Eye (tissue), 1 donor: ENCODE data around the gene SPEF1.

Experiments used
- DNase-seq: peaks from one replicate; pipeline ENCODE4 v3.0.0-alpha.2; 2015

Gene SPEF1

DNA sequence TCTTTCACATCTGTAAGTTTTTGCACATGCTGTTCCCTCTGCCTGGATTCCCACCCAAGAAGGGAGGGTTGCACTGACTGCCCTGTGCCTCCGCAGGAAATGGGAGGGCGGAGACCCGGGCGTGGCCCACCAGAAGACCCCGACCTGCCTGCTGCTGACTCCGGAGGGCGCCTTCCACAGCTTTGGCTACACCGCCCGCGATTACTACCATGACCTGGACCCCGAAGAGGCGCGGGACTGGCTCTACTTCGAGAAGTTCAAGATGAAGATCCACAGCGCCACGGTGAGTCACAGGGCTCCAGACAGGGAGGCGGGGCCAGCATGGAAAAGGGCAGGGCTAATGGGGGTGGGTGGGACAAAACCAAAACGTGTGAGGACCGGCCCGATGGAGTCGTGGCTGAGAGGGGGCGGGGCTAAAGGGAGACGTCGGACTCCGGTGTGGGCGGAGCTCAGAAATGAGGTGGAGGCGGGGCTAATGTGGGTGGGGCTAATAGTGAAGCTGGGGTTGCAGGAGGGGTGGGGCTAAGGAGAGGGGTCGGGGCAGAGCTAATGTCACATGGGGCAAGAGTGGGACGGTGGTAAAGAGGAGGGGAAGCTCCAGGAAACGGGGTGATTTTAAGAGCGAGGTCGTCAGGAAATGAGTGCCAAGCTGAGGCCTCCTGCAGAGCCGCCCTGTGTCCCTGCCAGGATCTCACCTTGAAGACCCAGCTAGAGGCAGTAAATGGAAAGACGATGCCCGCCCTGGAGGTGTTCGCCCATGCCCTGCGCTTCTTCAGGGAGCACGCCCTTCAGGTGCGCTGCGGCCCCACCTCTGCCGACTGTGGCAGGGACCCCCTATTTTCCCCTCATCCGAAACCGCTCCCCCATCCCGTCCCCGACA is 36.2 kb downstream of the SPEF1 start:
- DNase-seq = peak; percentile 66

DNA sequence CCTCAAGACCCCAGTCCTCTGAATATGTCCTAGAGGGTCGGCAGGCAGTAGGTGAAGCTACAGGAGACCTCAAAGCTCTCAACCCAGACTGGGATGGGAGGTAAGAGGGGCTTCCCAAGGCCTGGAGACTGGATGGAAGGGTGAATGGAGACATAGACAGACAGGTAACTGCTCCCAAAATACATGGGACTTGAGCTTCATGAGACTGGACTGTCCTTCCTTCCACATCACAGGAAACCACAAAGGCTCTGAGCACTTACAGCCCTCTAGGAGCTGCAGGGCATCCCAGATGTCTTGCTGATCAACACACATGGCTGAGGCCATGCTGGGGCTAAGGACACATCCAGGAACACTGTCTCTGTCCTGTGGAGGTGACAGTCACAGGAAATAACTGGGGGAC is 37.2 kb downstream of the SPEF1 start:
- DNase-seq = no peak

DNA sequence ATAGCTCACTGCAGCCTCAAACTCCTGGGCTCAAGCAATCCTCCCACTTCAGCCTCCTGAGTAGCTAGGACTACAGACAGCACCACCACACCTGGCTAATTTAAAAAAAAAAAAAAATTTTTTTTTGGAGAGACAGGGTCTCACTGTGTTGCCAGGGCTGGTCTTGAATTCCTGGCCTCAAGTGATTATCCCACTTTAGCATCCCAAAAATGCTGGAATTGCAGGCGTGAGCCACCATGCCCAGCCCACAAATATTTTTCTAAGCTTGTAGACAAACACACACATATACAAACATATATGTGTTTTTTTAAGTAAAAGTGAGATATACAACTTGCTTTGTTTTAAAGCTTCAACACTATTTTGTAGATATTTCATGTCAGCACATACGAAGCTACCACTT is 38.0 kb downstream of the SPEF1 start:
- no peak for DNase-seq

DNA sequence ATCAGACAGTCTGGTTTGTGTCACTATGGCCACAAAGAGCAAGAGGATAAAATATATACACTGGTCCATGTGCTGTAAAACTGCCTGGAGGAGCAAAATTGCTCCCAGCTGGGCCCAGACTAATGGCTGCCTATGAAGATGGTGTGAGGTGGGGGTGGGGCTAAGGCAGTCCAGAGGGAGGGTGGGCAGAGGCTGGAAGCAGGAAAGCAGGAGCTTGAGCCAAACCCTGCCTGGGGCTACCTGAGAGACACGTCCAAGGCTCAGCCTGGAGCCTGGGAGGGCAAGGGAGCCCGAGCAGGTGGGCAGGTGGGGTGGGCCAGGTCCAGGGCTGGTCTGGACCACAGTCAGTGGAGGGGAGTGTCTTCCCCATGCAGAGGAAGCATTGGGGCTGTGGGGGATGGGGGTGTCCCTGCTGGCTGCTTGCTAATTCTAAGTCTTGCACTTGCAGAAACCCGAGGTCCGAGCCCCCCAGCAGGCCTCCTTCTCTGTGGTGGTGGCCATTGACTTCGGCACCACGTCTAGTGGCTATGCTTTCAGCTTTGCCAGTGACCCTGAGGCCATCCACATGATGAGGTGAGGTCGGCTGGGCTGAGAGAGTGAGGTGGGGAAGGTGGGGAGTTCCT is 39.3 kb downstream of the SPEF1 start:
- DNase-seq = no peak

DNA sequence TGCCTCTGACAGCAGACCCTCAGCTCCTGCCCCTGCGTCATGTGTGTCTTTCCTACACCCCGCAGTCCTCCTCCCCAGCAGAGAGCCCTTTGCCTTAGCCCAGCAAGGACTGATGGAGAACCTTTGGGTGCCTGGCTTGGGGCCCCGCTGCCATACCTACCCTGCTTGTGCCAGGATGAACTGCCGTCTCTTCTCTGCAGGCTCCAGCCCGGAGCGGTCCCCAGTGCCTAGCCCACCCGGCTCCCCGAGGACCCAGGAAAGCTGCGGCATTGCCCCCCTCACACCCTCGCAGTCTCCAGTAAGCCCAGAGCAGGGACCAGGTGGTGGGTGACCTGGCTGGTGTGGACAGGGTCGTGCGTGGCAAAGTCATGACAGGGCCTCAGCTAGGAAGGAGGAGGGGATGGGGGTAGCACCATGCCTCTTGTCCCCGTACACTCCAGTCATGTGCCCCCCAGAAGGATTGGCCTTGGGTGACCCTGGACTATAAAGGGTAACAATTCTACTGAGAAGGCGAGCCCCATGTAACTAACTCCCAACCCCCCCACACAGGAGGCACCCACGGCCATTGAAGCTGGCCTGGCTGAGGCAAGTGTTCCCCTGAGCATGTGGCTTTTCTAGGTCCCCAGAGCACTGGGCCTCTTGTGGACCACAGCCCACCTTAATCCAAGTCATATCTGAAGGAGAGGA is 40.5 kb downstream of the SPEF1 start:
- no peak for DNase-seq

DNA sequence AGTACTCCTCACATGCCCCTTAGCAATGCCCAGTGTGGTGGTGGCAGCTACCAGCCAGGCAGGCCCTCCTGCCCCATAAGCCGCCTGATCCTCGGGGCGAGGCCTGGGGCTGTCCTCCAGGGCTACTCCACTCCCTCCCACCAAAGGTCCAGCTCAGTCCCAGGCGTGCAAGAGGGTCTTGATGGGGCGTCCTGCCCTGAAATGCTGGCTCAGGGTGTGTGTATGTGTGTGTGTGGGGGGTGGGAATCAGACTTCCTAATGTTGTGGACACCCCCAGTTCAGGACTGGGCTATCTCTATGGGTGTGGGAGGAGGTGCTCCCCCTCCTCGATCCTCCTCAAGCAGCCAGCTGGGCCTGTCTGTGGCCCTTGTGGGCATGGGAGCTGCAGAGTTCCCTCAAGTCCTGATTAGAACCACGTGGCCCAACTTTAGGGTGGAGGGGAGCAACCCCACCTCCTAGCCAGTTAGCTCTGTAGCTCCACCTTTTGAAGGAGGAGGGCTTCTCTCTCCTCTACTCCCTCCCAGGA is 41.3 kb downstream of the SPEF1 start:
- no peak for DNase-seq

DNA sequence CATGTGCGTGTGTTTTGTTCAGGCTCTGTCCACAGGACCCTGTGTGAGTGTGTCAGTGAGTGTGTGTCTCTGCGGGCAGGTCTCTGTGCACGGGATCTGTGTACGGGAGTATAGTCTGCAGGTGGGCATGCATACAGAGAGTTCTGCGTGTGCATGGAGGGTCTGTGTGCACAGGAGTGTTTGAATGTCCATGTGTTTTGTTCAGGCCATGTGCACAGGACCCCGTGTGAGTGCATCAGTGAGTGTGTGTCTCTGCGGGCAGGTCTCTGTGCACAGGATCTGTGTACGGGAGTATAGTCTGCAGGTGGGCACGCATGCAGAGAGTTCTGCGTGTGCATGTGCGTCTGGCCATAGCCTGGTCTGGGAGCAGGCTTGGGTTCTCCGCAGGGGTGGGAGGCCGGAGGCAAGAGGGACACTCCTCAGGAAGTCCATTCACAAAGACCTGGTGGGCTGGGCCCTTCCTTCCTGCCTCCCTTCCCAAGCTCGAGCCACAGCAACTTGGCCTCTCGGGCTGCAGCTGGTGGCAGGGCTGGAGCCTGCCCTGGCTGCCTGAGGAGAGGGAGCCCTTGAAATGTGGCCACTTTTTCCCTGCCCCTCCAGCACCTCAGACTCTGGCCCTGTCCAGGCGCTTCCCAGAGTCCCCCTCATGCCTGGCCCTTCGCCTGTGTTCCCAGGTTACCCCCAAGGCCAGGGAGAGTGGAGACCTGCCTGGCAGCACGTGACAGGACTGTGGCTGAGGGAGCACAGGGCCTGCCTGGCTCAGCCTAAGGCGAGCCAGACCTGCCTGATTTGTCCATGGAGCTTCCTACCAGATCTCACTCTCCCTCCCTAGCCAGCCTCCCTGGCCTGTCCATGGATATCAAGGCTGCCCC is 42.0 kb downstream of the SPEF1 start:
- no peak for DNase-seq

DNA sequence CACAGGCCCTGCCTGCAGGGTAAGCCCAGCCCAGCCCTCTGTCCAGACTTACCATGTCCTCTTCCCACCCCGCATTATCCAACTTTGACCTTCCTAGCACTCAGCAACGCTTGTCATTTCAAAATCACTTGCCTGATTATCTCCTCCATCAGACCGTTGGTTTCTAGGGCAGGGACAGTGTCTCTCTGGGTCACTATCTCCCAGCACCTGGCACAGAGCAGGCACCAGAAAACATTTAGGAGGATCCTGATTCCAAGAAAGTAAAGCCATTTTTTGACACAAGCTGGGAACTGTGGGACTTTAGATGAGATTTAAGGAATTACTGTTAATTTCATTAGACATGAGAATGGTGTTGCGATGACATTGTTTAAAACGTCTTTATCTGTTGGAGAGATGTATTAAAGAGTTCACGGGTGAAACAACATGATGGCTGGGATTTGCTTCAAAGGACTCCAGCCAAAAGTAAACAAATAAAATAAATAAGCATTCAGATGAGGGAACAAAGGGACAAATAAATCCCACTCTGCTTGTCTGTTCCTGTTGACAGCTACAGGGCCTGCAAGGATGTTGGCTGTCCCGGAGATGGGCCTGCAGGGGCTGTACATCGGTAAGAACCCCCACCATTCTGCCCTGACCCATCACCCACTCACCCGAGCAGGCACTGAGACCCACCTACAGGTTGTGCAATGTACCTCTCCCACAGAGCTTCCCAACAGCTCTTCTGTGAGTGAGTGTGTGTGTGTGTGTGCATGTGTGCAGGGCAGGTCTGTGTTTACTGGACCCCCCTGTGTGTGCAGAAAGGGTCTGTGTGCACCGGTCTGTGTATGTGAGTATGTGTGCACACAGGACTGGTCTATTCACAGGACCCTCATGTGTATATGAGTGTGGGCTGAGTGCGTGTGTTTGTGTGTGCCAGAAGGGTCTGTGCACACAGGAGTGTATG is 42.9 kb downstream of the SPEF1 start:
- DNase-seq = no peak

DNA sequence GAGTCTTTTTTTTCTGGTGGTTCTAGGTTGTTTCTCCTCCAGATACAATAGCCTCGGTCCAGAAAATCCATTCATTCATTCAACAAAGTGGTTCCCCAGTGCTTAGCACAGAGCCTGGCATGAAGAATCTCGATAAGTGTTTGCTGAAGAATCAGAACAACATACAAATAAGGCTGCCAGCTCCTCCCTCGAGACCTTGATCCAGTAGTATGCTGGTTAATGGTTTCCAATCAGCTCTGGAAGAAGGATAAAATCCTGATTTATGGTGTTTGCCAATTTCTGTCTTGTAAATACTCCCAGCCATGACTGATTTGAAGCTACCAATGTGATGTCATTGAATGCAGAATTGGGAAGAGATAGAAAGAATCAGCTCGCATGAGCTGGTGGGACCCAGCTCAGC is 45.5 kb downstream of the SPEF1 start:
- DNase-seq = no peak

DNA sequence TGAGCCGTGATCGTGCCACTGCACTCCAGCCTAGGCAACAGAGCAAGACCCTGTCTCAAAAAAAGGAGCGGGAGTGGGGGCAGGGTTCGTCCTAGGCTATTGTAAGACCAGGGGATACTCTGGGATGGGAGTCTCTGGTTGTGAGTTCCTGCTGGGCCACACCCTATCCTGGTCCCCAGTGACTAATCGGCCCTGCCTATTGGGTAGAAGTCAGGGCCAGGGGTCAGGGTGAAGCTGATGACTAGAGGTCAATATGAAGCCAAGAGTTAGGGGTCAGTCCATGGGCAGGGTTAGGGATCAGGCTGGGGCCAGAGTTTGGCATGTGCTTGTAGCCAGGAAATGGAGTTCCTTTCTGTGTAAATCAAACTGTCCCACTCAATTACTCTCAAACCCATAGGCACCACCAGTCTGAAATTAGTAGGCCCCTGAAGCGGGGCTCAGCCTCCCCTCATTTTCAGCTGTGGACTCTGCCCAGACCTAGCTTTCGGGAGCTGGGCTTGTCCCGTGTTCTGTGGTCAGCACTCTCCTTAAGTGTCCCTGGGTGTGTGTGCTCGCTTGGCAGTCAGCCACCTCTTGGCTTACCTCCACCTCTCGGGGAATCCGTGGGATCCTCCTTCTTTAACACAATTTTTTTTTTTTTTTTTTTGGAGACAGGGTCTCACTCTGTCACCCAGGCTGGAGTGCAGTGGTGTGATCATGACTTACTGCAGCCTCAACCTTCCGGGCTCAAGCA is 47.0 kb downstream of the SPEF1 start:
- DNase-seq = no peak

DNA sequence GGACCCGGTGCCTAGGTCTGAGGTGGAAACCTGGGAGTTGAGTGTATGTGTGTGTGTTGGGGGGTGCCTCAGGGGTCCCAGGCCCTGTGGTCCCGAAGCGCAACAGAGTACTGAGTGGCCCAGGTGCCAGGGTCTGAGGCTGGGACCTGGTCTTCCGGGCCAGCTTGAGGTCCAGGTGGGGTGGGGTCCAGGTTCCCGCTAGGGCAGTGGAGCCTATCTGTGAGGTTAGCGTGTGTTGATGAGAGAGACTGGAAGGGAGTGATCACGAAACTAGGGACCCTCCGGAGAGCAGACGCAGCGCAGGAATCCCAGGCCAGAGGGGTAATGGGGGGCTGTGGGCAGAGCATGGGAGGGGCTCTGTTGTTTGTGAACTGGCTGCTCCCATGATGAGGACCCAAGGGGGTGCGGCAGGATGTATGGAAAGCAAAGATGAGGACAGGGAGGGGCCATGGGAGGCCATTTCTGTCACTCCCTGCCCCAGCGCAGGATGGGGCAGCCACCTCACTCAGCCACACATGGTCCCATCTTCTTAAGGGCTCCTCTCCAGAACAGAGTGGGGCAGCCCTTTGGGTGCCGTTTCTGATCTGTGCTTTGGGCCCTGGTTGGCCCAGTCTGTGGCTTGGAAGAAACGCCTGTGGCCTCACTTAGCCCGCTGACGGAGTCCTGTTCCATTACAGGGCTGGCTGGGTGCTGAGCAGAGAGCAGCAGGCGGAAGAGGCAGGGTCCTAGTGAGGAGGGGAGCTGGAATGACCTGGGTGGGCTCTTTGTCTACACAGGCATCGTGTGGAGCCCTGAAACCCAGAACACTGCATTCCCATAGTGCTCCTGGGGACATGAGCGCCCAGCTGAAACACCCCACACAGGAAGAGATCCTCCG is 47.9 kb downstream of the SPEF1 start:
- no peak for DNase-seq

DNA sequence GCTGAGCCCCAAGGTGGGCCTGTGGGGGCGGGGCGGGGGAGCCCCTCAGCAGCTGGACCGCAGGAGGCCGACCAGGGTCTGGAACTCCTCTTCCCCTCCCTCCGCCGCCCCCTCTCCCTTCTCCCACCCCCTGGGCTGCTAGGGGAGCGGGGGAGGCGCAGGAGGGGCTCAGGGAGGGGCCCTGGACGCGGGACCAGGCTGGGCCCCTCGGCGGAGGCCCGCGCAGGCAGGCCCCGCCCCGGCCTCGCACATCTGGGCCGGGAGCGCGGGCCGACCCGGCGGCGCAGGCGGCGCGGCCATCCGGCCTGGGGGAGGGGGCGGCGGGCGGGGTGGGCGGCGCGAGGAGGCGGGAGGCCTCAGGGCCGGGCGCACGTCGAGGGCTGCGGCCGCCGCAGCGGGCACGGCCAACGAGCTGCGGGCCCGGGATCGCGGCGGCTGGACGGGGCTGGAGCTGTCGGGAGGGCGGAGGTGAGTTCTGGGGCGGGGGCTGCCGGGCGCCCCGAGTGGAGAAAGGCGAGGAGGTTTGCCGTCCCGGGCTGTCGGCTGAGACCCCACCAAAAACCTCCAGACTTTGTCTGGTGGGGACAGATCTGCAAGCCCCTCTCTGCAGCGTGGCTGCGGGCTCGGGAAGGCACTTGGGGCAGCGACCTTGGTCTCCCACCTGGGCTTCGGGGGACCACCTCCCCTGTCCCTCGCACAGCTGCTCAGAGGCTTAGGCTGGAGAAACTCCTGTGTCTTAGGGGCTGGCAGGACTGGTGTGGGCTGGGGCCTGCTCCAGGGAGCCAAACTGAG is 48.7 kb downstream of the SPEF1 start, which contains the start of gene HSPA12B:
HSPA12B (plus strand) TSS at position 359 of the 792 bp plus-strand sequence. CDS start 5,990 bp downstream, outside the sequence.
- peak; percentile 74 for DNase-seq

DNA sequence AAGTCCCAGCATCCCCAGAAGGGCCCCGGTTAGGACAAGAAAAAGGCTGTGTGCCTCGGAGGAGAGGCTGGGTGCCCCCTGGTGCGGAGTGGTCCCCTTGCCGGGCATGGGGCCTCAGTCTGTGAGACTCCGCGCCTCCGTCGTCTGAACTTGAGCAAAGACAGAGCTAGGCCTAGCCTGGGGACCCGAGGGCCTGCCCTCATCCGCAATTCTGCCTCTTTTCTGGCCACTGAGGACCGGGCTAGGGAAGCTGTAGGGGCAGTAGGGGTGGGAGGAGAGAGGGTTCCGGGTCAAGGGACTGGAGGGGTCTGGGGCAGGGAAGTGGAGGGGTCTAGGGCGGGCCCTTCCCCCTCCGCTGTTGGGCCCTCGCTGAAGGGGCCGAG is 49.3 kb downstream of the SPEF1 start:
- DNase-seq = no peak

DNA sequence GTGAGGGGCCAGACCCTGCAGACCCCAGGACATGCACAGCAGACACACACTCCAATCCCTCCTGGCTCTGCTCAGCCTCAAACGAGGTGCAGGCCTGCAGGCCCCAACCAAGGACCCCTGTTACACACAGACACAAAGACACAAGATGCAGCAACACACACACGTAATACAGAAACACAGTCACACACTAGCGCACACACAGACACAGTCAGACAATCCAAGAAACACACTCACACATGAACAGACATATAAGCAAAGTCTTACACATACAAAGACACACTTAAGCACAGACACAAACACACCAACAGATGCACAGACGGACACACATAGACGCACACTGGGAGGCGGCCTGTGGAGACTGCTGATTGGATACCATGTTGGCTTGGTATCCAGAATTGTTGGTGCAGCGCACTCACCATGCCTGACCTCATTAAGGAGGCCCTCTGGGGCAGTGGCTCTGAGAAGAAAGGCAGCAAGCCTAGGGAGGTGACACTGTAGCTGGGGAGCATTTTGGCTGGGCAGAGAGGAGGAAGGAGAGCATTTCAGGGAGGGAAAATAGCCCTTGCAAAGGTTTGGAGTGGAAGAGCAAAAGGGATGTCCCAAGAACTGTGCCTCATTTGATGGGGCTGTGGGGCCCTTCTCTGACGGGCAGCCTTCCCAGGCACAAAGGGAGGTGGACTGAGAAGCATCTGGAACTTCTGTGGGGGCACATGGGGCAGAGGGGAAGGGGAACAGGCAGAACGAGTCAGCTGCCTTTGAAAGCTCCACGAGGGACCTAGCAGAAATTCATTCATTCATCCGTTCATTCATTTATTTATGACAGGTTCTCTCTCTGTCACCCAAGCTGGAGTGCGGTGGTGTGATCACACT is 50.2 kb downstream of the SPEF1 start:
- peak; percentile 82 for DNase-seq

DNA sequence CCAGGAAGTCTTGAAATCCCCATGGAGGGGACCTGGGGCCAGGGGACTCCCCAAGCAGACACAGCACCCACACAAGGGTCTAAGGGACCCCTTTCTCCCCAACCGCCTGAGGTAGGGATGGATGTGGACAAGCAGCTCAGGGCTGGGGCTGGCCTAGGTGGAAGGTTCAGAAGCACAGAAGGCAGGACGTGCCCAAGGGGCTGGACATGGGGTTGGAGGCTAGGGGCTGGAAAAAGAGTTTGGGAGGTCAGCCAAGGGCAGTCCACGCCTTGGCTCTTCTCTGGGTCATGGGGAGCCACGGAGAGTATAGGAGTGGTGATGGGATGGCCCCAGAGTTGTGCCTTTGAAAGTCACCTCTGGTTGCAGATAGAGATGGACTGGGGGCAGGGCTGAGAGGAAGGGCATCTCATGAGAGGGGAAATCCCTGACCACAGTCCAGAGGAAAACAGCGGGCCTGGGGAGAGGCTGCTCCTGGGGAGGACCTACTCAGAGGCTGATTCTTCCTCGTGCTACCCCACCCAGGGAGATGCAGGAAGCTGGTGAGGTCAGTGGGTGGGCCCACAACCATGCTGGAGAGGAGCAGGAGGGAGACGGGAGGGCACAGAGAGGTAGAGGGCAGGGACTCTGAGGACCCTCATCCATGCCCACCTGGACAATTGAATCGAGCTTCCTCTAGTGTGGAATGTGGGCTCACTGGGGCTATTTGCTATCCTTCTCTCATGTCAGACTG is 51.3 kb downstream of the SPEF1 start:
- DNase-seq = no peak

DNA sequence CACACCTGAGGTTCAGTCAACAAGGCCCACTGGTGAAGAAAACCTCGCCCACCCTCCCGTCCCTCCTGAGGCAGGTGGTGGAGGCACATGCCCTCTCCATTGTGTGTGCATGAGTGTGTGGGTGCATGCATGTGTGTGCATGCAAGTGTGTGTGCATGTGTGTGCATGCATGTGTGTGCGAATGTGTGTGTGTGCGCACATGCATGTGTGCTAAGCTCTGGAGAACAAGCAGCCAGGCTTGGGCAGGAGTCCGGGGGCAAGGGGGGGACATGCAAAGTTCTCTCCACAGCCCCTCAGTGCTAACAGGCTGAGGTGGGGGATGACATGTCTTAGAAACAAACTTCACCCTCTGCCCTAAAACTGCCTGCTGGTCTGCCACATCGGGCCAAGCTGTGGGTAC is 51.9 kb downstream of the SPEF1 start:
- DNase-seq = no peak

DNA sequence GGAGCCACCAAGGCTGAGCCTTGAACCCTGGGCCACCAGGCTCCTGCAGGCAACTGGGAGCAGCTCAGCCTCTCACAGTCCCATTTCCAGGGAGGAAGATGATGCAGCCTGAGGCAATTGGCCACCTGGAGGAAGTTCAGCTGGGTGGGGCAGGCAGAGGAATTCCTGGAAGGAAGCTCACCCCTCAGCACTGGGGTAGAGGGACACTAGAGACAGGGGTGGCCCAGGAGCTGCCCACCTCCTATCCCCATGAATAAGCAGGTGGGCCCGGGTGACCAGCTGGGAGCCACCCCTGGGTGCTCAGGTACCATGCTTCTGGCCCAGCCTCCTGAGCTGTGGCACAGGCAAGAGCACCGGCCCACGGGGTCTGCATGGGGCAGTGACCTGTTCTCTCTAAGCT is 52.4 kb downstream of the SPEF1 start:
- DNase-seq = no peak
